ENCODE data around the gene ZNF160.

ZNF160 gene

GRCh38 chr19:53132141-53132991, 29.1 kb upstream of the ZNF160 start, which contains the start of gene ZNF415:
Gene ZNF415 (minus strand): TSS chr19:53132910. CDS start chr19:53122676, 10,234 bp downstream.
- Histone ChIP-seq H3K27ac (ENCODE audit: low read depth, low read length) (no peak within 1 kb of the TSS), H3K4me2 (ENCODE audit: low read length) (peak within 1 kb of the TSS; percentile 67), H2BK120ac (ENCODE audit: insufficient read depth, low read length, poor library complexity) (peak within 1 kb of the TSS; percentile 9), H3K9ac (ENCODE audit: low read length) (peak within 1 kb of the TSS; percentile 63), H3K4ac (ENCODE audit: low read depth, low read length) (peak within 1 kb of the TSS; percentile 5), H4K8ac (ENCODE audit: low read depth, low read length) (peak within 1 kb of the TSS; percentile 74), H2AFZ (ENCODE audit: insufficient read depth, low read length, poor library complexity) (peak within 1 kb of the TSS; percentile 56), H3K23ac (ENCODE audit: low read length) (no peak within 1 kb of the TSS), H3K4me3 (ENCODE audit: low read depth, low read length) (peak within 1 kb of the TSS; percentile 68), H3K4me1 (ENCODE audit: control insufficient read depth in 1 of 2, insufficient read depth in 2 of 2, low read length in 2 of 2) (peaks cover 2 to 7% of the 10 kb centered on the region in 2 experiments), H3K27me3 (ENCODE audit: insufficient read depth, low read length) (no peaks in the 10 kb centered on the region), H3K9me3 (ENCODE audit: insufficient read depth, low read depth, low read length) (no peaks in the 10 kb centered on the region), H2BK5ac (ENCODE audit: low read depth, low read length, poor library complexity) (no peak within 1 kb of the TSS), H4K12ac (ENCODE audit: low read depth, low read length) (peak within 1 kb of the TSS; percentile 36), H4K91ac (ENCODE audit: low read depth, low read length) (peak within 1 kb of the TSS; percentile 60), H3K79me1 (ENCODE audit: low read length) (peaks cover 2% of the 10 kb centered on the region), H2AK5ac (ENCODE audit: low read length) (no peak within 1 kb of the TSS), H3K14ac (ENCODE audit: low read length) (peak within 1 kb of the TSS; percentile 10), H3K18ac (ENCODE audit: low read length) (peak within 1 kb of the TSS; percentile 47), H3K79me2 (ENCODE audit: control insufficient read depth, insufficient read depth, low read length, poor library complexity) (no peaks in the 10 kb centered on the region), H3K36me3 (ENCODE audit: control insufficient read depth in 1 of 2, insufficient read depth in 2 of 2, low read length in 2 of 2) (no peaks in the 10 kb centered on the region), H2BK12ac (ENCODE audit: low read length) (no peak within 1 kb of the TSS)
- WGBS (ENCODE audit: extremely low coverage, insufficient coverage, insufficient read length), result no CpG with 5 or more reads among the region's 51 CpGs
- peak; percentile 84 to 97 for DNase-seq

GRCh38 chr19:53131727-53132126, 28.5 kb upstream of the ZNF160 start:
- no peak overlapping the region for H4K8ac ChIP-seq (ENCODE audit: low read depth, low read length)
- no peak overlapping the region for H3K4me3 ChIP-seq (ENCODE audit: low read depth, low read length)
- no CpG with 5 or more reads among the region's 6 CpGs for WGBS (ENCODE audit: extremely low coverage, insufficient coverage, insufficient read length)
- peaks cover 2% of the 10 kb centered on the region for H3K79me1 ChIP-seq (ENCODE audit: low read length)
- H3K23ac ChIP-seq (ENCODE audit: low read length), result no peak overlapping the region
- no peak overlapping the region for H3K14ac ChIP-seq (ENCODE audit: low read length)
- no peak overlapping the region for H2AFZ ChIP-seq (ENCODE audit: insufficient read depth, low read length, poor library complexity)
- no peak overlapping the region for H4K91ac ChIP-seq (ENCODE audit: low read depth, low read length)
- H2BK120ac ChIP-seq (ENCODE audit: insufficient read depth, low read length, poor library complexity), result no peak overlapping the region
- no peaks in the 10 kb centered on the region for H3K79me2 ChIP-seq (ENCODE audit: control insufficient read depth, insufficient read depth, low read length, poor library complexity)
- no peaks in the 10 kb centered on the region for H3K27me3 ChIP-seq (ENCODE audit: insufficient read depth, low read length)
- no peak for DNase-seq
- no peak overlapping the region for H3K9ac ChIP-seq (ENCODE audit: low read length)
- H3K4ac ChIP-seq (ENCODE audit: low read depth, low read length), result no peak overlapping the region
- no peaks in the 10 kb centered on the region for H3K9me3 ChIP-seq (ENCODE audit: insufficient read depth, low read depth, low read length)
- H2AK5ac ChIP-seq (ENCODE audit: low read length), result no peak overlapping the region
- no peak overlapping the region for H2BK12ac ChIP-seq (ENCODE audit: low read length)
- peak overlapping the region; percentile 67 for H3K4me2 ChIP-seq (ENCODE audit: low read length)
- no peak overlapping the region for H4K12ac ChIP-seq (ENCODE audit: low read depth, low read length)
- H2BK5ac ChIP-seq (ENCODE audit: low read depth, low read length, poor library complexity), result no peak overlapping the region
- peak overlapping the region; percentile 47 for H3K18ac ChIP-seq (ENCODE audit: low read length)
- no peak overlapping the region for H3K27ac ChIP-seq (ENCODE audit: low read depth, low read length)
- H3K36me3 ChIP-seq (ENCODE audit: control insufficient read depth in 1 of 2, insufficient read depth in 2 of 2, low read length in 2 of 2), result no peaks in the 10 kb centered on the region
- H3K4me1 ChIP-seq (ENCODE audit: control insufficient read depth in 1 of 2, insufficient read depth in 2 of 2, low read length in 2 of 2), result peaks cover 2 to 7% of the 10 kb centered on the region in 2 experiments

GRCh38 chr19:53131085-53131590, 27.9 kb upstream of the ZNF160 start:
- no peak overlapping the region for H3K18ac ChIP-seq (ENCODE audit: low read length)
- peaks cover 2 to 7% of the 10 kb centered on the region in 2 experiments for H3K4me1 ChIP-seq (ENCODE audit: control insufficient read depth in 1 of 2, insufficient read depth in 2 of 2, low read length in 2 of 2)
- no peak overlapping the region for H3K9ac ChIP-seq (ENCODE audit: low read length)
- H3K23ac ChIP-seq (ENCODE audit: low read length), result no peak overlapping the region
- no peak overlapping the region for H3K14ac ChIP-seq (ENCODE audit: low read length)
- H2BK5ac ChIP-seq (ENCODE audit: low read depth, low read length, poor library complexity), result no peak overlapping the region
- H4K91ac ChIP-seq (ENCODE audit: low read depth, low read length), result no peak overlapping the region
- H2BK120ac ChIP-seq (ENCODE audit: insufficient read depth, low read length, poor library complexity), result no peak overlapping the region
- no peaks in the 10 kb centered on the region for H3K9me3 ChIP-seq (ENCODE audit: insufficient read depth, low read depth, low read length)
- no peak overlapping the region for H4K8ac ChIP-seq (ENCODE audit: low read depth, low read length)
- H2AK5ac ChIP-seq (ENCODE audit: low read length), result no peak overlapping the region
- H3K4me2 ChIP-seq (ENCODE audit: low read length), result no peak overlapping the region
- no peaks in the 10 kb centered on the region for H3K27me3 ChIP-seq (ENCODE audit: insufficient read depth, low read length)
- H2BK12ac ChIP-seq (ENCODE audit: low read length), result no peak overlapping the region
- no peak overlapping the region for H3K27ac ChIP-seq (ENCODE audit: low read depth, low read length)
- no peaks in the 10 kb centered on the region for H3K79me2 ChIP-seq (ENCODE audit: control insufficient read depth, insufficient read depth, low read length, poor library complexity)
- H3K4me3 ChIP-seq (ENCODE audit: low read depth, low read length), result no peak overlapping the region
- H2AFZ ChIP-seq (ENCODE audit: insufficient read depth, low read length, poor library complexity), result no peak overlapping the region
- H4K12ac ChIP-seq (ENCODE audit: low read depth, low read length), result no peak overlapping the region
- H3K36me3 ChIP-seq (ENCODE audit: control insufficient read depth in 1 of 2, insufficient read depth in 2 of 2, low read length in 2 of 2), result no peaks in the 10 kb centered on the region
- 100% methylated on average over 3 of the region's 4 CpGs for WGBS (ENCODE audit: extremely low coverage, insufficient coverage, insufficient read length)
- H3K4ac ChIP-seq (ENCODE audit: low read depth, low read length), result no peak overlapping the region
- H3K79me1 ChIP-seq (ENCODE audit: low read length), result peaks cover 2% of the 10 kb centered on the region
- DNase-seq, result no peak

- no peak overlapping the region for H4K91ac ChIP-seq (ENCODE audit: low read depth, low read length)
- H3K79me1 ChIP-seq (ENCODE audit: low read length), result peaks cover 2% of the 10 kb centered on the region
- no peaks in the 10 kb centered on the region for H3K9me3 ChIP-seq (ENCODE audit: insufficient read depth, low read depth, low read length)
- H3K36me3 ChIP-seq (ENCODE audit: control insufficient read depth in 1 of 2, insufficient read depth in 2 of 2, low read length in 2 of 2), result no peaks in the 10 kb centered on the region
- no peak overlapping the region for H2AK5ac ChIP-seq (ENCODE audit: low read length)
- no peak overlapping the region for H3K9ac ChIP-seq (ENCODE audit: low read length)
- H3K23ac ChIP-seq (ENCODE audit: low read length), result no peak overlapping the region
- no peak overlapping the region for H3K4me2 ChIP-seq (ENCODE audit: low read length)
- H2BK120ac ChIP-seq (ENCODE audit: insufficient read depth, low read length, poor library complexity), result no peak overlapping the region
- no peak overlapping the region for H2AFZ ChIP-seq (ENCODE audit: insufficient read depth, low read length, poor library complexity)
- no peak overlapping the region for H2BK12ac ChIP-seq (ENCODE audit: low read length)
- H3K18ac ChIP-seq (ENCODE audit: low read length), result no peak overlapping the region
- H4K12ac ChIP-seq (ENCODE audit: low read depth, low read length), result no peak overlapping the region
- no peak overlapping the region for H3K14ac ChIP-seq (ENCODE audit: low read length)
- no peak overlapping the region for H4K8ac ChIP-seq (ENCODE audit: low read depth, low read length)
- DNase-seq, result no peak
- WGBS (ENCODE audit: extremely low coverage, insufficient coverage, insufficient read length), result no CpG with 5 or more reads among the region's 7 CpGs
- H3K4me3 ChIP-seq (ENCODE audit: low read depth, low read length), result no peak overlapping the region
- no peak overlapping the region for H3K27ac ChIP-seq (ENCODE audit: low read depth, low read length)
- H2BK5ac ChIP-seq (ENCODE audit: low read depth, low read length, poor library complexity), result no peak overlapping the region
- H3K79me2 ChIP-seq (ENCODE audit: control insufficient read depth, insufficient read depth, low read length, poor library complexity), result no peaks in the 10 kb centered on the region
- peaks cover 2 to 7% of the 10 kb centered on the region in 2 experiments for H3K4me1 ChIP-seq (ENCODE audit: control insufficient read depth in 1 of 2, insufficient read depth in 2 of 2, low read length in 2 of 2)
- H3K27me3 ChIP-seq (ENCODE audit: insufficient read depth, low read length), result no peaks in the 10 kb centered on the region
- no peak overlapping the region for H3K4ac ChIP-seq (ENCODE audit: low read depth, low read length)
Measured at GRCh38 chr19:53130506-53130905, 27.3 kb upstream of the ZNF160 start.

Measured in trophoblast cell (in vitro differentiated cells and primary cell).